ENCODE results near the gene IQCH.

The IQCH gene

GRCh38 chr15:67481680-67482079, 227.1 kb downstream of the IQCH start:
- no peak overlapping the region for H3K4me2 ChIP-seq (ENCODE audit: low read depth, low read length)
- H2AFZ ChIP-seq (ENCODE audit: low read length), result no peak overlapping the region
- H3K9me2 ChIP-seq (replicated peaks; ENCODE audit: insufficient read depth, low read length), result no peaks in the 10 kb centered on the region
- no peaks in the 10 kb centered on the region for H3F3A ChIP-seq (ENCODE audit: insufficient read depth, low read length)
- no peaks in the 10 kb centered on the region for H3K36me3 ChIP-seq (replicated peaks; ENCODE audit: insufficient read depth, low read length)
- no peaks in the 10 kb centered on the region for H4K20me1 ChIP-seq (ENCODE audit: insufficient read depth, low read length)
- no peak for DNase-seq
- no peak overlapping the region for H3K4me3 ChIP-seq (ENCODE audit: low read length)
- no peak overlapping the region for H3K27ac ChIP-seq (ENCODE audit: low read length)
- no peak for TF ChIP-seq CTCF (IDR thresholded peaks at IDR 0.05; ENCODE audit: low read length)
- TF ChIP-seq EZH2phosphoT487 (IDR thresholded peaks at IDR 0.05; ENCODE audit: low read length), result no peak
- no peak for TF ChIP-seq EZH2 (optimal IDR thresholded peaks at IDR 0.05; ENCODE audit: low read depth, low read length)
- no peaks in the 10 kb centered on the region for H3K9me3 ChIP-seq (replicated peaks; ENCODE audit: insufficient read depth, low read length)
- no peak overlapping the region for H3K9ac ChIP-seq (ENCODE audit: low read length)
- no peaks in the 10 kb centered on the region for H3K27me3 ChIP-seq (replicated peaks; ENCODE audit: insufficient read depth, low read length)
- H3K79me2 ChIP-seq (ENCODE audit: low read length), result no peaks in the 10 kb centered on the region
- H3K4me1 ChIP-seq (ENCODE audit: low read length), result no peaks in the 10 kb centered on the region

GRCh38 chr15:67495585-67495984, 241.0 kb downstream of the IQCH start:
- Histone ChIP-seq H2AFZ (ENCODE audit: low read length) (no peak overlapping the region), H3K36me3 (replicated peaks; ENCODE audit: insufficient read depth, low read length) (no peaks in the 10 kb centered on the region), H4K20me1 (ENCODE audit: insufficient read depth, low read length) (no peaks in the 10 kb centered on the region), H3K9ac (ENCODE audit: low read length) (no peak overlapping the region), H3K27ac (ENCODE audit: low read length) (no peak overlapping the region), H3F3A (ENCODE audit: insufficient read depth, low read length) (no peaks in the 10 kb centered on the region), H3K4me2 (ENCODE audit: low read depth, low read length) (no peak overlapping the region), H3K27me3 (replicated peaks; ENCODE audit: insufficient read depth, low read length) (no peaks in the 10 kb centered on the region), H3K4me1 (ENCODE audit: low read length) (no peaks in the 10 kb centered on the region), H3K9me2 (replicated peaks; ENCODE audit: insufficient read depth, low read length) (no peaks in the 10 kb centered on the region), H3K9me3 (replicated peaks; ENCODE audit: insufficient read depth, low read length) (no peaks in the 10 kb centered on the region), H3K4me3 (ENCODE audit: low read length) (no peak overlapping the region), H3K79me2 (ENCODE audit: low read length) (no peaks in the 10 kb centered on the region)
- no peak for DNase-seq
- no peak for TF ChIP-seq CTCF (IDR thresholded peaks at IDR 0.05; ENCODE audit: low read length)
- no peak for TF ChIP-seq EZH2phosphoT487 (IDR thresholded peaks at IDR 0.05; ENCODE audit: low read length)

GRCh38 chr15:67501177-67501835, 246.7 kb downstream of the IQCH start:
- Histone ChIP-seq H3K9ac (ENCODE audit: low read length) (no peak overlapping the region), H3K4me3 (ENCODE audit: low read length) (no peak overlapping the region), H3K27ac (ENCODE audit: low read length) (no peak overlapping the region), H3K4me2 (ENCODE audit: low read depth, low read length) (no peak overlapping the region), H3K9me2 (replicated peaks; ENCODE audit: insufficient read depth, low read length) (no peaks in the 10 kb centered on the region), H3K79me2 (ENCODE audit: low read length) (no peaks in the 10 kb centered on the region), H2AFZ (ENCODE audit: low read length) (no peak overlapping the region), H3F3A (ENCODE audit: insufficient read depth, low read length) (no peaks in the 10 kb centered on the region; the same call in 1 of the 2 replicates), H3K27me3 (replicated peaks; ENCODE audit: insufficient read depth, low read length) (no peaks in the 10 kb centered on the region), H3K36me3 (replicated peaks; ENCODE audit: insufficient read depth, low read length) (no peaks in the 10 kb centered on the region), H3K4me1 (ENCODE audit: low read length) (peaks cover 21% of the 10 kb centered on the region), H4K20me1 (ENCODE audit: insufficient read depth, low read length) (no peaks in the 10 kb centered on the region), H3K9me3 (replicated peaks; ENCODE audit: insufficient read depth, low read length) (no peaks in the 10 kb centered on the region)
- no peak for DNase-seq
- TF ChIP-seq EZH2 (optimal IDR thresholded peaks at IDR 0.05; ENCODE audit: low read depth, low read length), result no peak
- TF ChIP-seq CTCF (IDR thresholded peaks at IDR 0.05; ENCODE audit: low read length), result peak; percentile 16
- no peak for TF ChIP-seq EZH2phosphoT487 (IDR thresholded peaks at IDR 0.05; ENCODE audit: low read length)
